Measurements from ENCODE around the gene PSKH1.

The PSKH1 gene

DNA sequence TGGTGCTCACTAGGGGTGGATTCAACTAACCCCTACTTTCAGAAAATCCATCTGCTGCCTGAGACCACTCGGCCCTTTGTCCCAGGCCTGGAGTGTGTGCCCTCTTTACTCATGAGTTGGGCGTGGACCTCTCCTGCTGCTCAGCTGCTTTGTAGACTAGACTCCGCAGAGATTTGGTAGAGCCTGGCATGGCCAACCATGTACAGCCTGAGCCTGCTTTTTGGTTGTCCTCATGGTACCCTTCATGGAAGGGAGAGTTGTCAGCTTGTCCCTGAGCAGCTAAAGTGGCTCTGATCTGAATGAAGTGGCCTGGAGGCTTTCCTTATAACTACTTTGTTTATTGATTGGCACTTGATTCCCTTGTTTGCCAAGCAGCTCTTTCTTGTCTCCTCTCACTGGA, 18.7 kb upstream of the PSKH1 start:
- H3K4me3 ChIP-seq (replicated peaks; ENCODE audit: low read depth, low read length): peak overlapping the region; percentile 88
- TF ChIP-seq, protein P1, sequence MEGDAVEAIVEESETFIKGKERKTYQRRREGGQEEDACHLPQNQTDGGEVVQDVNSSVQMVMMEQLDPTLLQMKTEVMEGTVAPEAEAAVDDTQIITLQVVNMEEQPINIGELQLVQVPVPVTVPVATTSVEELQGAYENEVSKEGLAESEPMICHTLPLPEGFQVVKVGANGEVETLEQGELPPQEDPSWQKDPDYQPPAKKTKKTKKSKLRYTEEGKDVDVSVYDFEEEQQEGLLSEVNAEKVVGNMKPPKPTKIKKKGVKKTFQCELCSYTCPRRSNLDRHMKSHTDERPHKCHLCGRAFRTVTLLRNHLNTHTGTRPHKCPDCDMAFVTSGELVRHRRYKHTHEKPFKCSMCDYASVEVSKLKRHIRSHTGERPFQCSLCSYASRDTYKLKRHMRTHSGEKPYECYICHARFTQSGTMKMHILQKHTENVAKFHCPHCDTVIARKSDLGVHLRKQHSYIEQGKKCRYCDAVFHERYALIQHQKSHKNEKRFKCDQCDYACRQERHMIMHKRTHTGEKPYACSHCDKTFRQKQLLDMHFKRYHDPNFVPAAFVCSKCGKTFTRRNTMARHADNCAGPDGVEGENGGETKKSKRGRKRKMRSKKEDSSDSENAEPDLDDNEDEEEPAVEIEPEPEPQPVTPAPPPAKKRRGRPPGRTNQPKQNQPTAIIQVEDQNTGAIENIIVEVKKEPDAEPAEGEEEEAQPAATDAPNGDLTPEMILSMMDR (IDR thresholded peaks at IDR 0.05; ENCODE audit: low read length, missing control alignments): no peak
- DNase-seq (ENCODE audit: low read depth): no peak

DNA sequence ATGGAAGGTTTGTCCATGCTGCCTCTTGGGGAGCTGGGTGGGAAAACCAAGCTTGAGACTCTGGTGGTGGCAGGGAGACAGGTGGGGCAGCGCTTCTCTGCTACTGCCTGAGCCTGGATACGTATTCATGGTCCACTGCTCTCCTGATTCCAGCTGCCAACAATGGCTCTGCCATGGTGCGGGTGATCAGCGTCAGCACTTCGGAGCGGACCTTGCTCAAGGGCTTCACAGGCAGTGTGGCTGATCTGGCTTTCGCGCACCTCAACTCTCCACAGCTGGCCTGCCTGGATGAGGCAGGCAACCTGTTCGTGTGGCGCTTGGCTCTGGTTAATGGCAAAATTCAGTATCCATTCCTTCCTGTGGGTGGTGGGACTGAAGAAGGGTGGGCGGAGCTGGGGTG, 16.0 kb upstream of the PSKH1 start:
- no peak overlapping the region for H3K4me3 ChIP-seq (replicated peaks; ENCODE audit: low read depth, low read length)
- TF ChIP-seq, protein P1 (IDR thresholded peaks at IDR 0.05; ENCODE audit: low read length, missing control alignments): no peak
- no peak for DNase-seq (ENCODE audit: low read depth)

DNA sequence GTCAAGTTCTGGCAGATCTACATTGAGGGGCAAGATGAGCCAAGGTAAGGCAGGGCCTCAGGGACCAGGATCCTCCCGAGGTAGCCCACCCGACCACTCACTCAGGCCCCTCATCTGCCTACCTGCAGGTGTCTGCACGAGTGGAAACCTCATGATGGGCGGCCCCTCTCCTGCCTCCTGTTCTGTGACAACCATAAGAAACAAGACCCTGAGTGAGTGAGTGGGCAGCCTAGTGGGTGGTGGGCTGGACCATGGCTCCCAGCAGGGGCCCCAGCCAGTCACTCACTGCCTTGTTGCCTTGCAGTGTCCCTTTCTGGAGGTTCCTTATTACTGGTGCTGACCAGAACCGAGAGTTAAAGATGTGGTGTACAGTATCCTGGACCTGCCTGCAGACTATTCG, 14.8 kb upstream of the PSKH1 start:
- no peak overlapping the region for H3K4me3 ChIP-seq (replicated peaks; ENCODE audit: low read depth, low read length)
- TF ChIP-seq, protein P1 (IDR thresholded peaks at IDR 0.05; ENCODE audit: low read length, missing control alignments): no peak
- no peak for DNase-seq (ENCODE audit: low read depth)

DNA sequence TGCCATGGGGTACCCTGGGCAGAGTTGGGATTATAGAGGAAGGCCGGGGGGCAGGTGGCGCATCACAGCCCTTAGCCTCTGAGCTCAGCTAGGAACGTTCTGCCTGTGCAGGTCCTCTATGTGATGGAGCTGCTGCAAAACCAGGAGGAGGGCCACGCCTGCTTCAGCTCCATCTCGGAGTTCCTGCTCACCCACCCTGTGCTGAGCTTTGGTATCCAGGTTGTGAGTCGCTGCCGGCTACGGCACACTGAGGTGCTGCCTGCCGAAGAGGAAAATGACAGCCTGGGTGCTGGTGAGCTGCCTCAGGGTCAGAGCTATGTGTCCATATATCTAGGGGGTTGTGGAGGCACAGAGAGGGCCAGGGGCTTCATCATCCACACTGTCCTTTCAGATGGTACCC, 14.2 kb upstream of the PSKH1 start:
- no peak overlapping the region for H3K4me3 ChIP-seq (replicated peaks; ENCODE audit: low read depth, low read length)
- TF ChIP-seq, protein P1 (IDR thresholded peaks at IDR 0.05; ENCODE audit: low read length, missing control alignments): no peak
- DNase-seq (ENCODE audit: low read depth): no peak

DNA sequence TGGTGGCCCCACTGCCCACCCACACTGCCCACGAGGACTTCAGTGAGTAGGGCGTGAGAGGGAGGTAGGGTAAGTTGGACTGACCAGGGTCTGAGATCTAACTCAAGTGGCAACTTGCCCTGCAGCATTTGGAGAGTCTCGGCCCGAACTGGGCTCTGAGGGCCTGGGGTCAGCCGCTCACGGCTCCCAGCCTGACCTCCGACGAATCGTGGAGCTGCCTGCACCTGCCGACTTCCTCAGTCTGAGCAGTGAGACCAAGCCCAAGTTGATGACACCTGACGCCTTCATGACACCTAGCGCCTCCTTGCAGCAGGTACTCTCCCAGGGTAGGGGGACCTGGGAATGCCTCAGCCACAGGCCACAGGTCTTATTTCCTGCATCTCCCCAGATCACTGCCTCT, 13.6 kb upstream of the PSKH1 start:
- H3K4me3 ChIP-seq (replicated peaks; ENCODE audit: low read depth, low read length): no peak overlapping the region
- DNase-seq (ENCODE audit: low read depth): no peak
- TF ChIP-seq, protein P1 (IDR thresholded peaks at IDR 0.05; ENCODE audit: low read length, missing control alignments): no peak

DNA sequence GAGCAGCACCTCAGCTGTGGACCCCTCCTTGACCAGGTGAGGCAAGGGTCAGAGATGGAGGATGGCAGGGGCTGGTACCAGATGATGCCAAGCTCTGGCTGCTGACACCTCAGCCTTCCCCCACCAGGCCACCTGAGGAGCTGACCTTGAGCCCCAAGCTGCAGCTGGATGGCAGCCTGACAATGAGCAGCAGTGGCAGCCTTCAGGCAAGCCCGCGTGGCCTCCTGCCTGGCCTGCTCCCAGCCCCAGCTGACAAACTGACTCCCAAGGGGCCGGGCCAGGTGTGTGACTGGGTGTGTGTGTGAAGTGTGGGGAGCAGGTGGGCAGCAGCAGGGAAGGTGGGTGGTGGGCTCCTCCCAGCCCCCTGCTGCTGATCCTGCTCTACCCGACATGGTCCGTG, 13.1 kb upstream of the PSKH1 start:
- DNase-seq (ENCODE audit: low read depth): no peak
- H3K4me3 ChIP-seq (replicated peaks; ENCODE audit: low read depth, low read length): no peak overlapping the region
- TF ChIP-seq, protein P1 (IDR thresholded peaks at IDR 0.05; ENCODE audit: low read length, missing control alignments): no peak

DNA sequence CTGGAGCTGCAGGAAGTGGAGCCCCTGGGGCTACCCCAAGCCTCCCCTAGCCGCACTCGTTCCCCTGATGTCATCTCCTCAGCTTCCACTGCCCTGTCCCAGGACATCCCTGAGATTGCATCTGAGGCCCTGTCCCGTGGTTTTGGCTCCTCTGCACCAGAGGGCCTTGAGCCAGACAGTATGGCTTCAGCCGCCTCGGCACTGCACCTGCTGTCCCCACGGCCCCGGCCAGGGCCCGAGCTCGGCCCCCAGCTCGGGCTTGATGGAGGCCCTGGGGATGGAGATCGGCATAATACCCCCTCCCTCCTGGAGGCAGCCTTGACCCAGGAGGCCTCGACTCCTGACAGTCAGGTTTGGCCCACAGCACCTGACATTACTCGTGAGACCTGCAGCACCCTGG, 12.5 kb upstream of the PSKH1 start:
- TF ChIP-seq, protein P1 (IDR thresholded peaks at IDR 0.05; ENCODE audit: low read length, missing control alignments): no peak
- H3K4me3 ChIP-seq (replicated peaks; ENCODE audit: low read depth, low read length): no peak overlapping the region
- no peak for DNase-seq (ENCODE audit: low read depth)

Measured in fibroblast of pulmonary artery (primary cell).